Esophagus muscularis mucosa (tissue), 4 donors: ENCODE results near the gene PHACTR1. TPM values are rescaled to one million over a fixed set of nuclear protein-coding genes. Genes with fewer than 3 reads are reported as not detected.

ENCODE experiments used
- DNase-seq: peaks from one replicate; pipeline ENCODE4 v3.0.0-alpha.2; 2017; ENCODE audit errors: extremely low spot score
- H3K27ac ChIP-seq, 4 donors: fragments of 200-600 bp; sonication (generic); replicated peaks in 1 of 4; 1 replicate in 3 of 4; 2 replicates in 1 of 4; pipeline ENCODE4 v1.5.1; 2016 to 2019; ENCODE audit warnings: mild to moderate bottlenecking in 1 of 4
- H3K27me3 ChIP-seq, 4 donors: fragments of 200-600 bp; sonication (generic); one replicate each; pipeline versions ENCODE4 v1.5.1 to v1.6.0; 2016 to 2019
- H3K36me3 ChIP-seq, 4 donors: fragments of 200-600 bp; sonication (generic); one replicate each; pipeline ENCODE4 v1.5.1; 2016 to 2019
- H3K4me1 ChIP-seq, 4 donors: fragments of 200-600 bp; sonication (generic); one replicate each; pipeline ENCODE4 v1.5.1; 2016 to 2019
- H3K4me3 ChIP-seq, 4 donors: fragments of 200-600 bp; sonication (generic); 1 replicate in 2 of 4; 2 replicates in 2 of 4; pipeline ENCODE4 v1.5.1; 2016 to 2019; ENCODE audit warnings: mild to moderate bottlenecking in 4 of 4, moderate library complexity in 1 of 4
- H3K9me3 ChIP-seq, 4 donors: fragments of 200-600 bp; sonication (generic); 1 replicate in 3 of 4; 2 replicates in 1 of 4; pipeline ENCODE4 v1.5.1; 2016 to 2019
- CTCF ChIP-seq, 3 experiments: fragments of 200-600 bp in 2 of 3; fragments of 450-650 bp in 1 of 3; sonication (generic) in 2 of 3; IDR thresholded peaks; one replicate each; pipeline ENCODE4 v1.5.1; 2017 to 2019; ENCODE audit warnings: antibody characterized with exemption in 3 of 3, mild to moderate bottlenecking in 2 of 3, moderate library complexity in 1 of 3
- EP300 ChIP-seq: sonication (generic); formaldehyde crosslinking; IDR thresholded peaks from one replicate; pipeline ENCODE4 v1.6.1; 2017; ENCODE audit warnings: antibody characterized with exemption
- POLR2A ChIP-seq: fragments of 450-650 bp; IDR thresholded peaks from one replicate; pipeline ENCODE4 v1.6.1; 2017; ENCODE audit warnings: antibody characterized with exemption, moderate library complexity, mild to moderate bottlenecking, low read depth
- POLR2AphosphoS5 ChIP-seq, 2 donors: sonication (generic); formaldehyde crosslinking; IDR thresholded peaks; one replicate each; pipeline ENCODE4 v1.6.1; 2017; ENCODE audit warnings: antibody characterized with exemption in 2 of 2
- whole genome bisulfite sequencing: methylation state at CpG from one replicate; pipeline ENCODE4 v1.1.5; 2018; 5-methylcytosine and 5-hydroxymethylcytosine counted together
- intact Hi-C: fragments of 100-400 bp; cut with DNase I; formaldehyde crosslinking; loops from one replicate; pipeline ENCODE4 v1.15.1; 2023
- total RNA-seq, 4 donors: library from RNA; depleted of rRNA; stranded (reverse); fragments of >200 nt; gene quantifications; one replicate each; pipeline versions ENCODE4 v1.1.0 to v1.2.1, GENCODE V29; 2016

Gene PHACTR1
- total RNA-seq, 4 donors from 2014 or later: 0.83 to 4.2 (median 3.1) TPM

GRCh38 chr6:13025893-13026499 is 309.4 kb downstream of the PHACTR1 start:
- Histone ChIP-seq H3K9me3 (no peaks in the 10 kb centered on the region), H3K4me3 (no peak overlapping the region), H3K4me1 (peaks cover 0 to 9% (median 0%) of the 10 kb centered on the region in 4 donors), H3K27ac (no peak overlapping the region), H3K27me3 (no peaks in the 10 kb centered on the region), H3K36me3 (no peaks in the 10 kb centered on the region)
- intact Hi-C loops: no loop called here
- DNase-seq: no peak
- WGBS: 69% methylated on average over 5 of the region's 5 CpGs
- no peak for TF ChIP-seq POLR2A

GRCh38 chr6:13026557-13026956 is 310.0 kb downstream of the PHACTR1 start:
- intact Hi-C loops: no loop called here

GRCh38 chr6:13027207-13027606 is 310.6 kb downstream of the PHACTR1 start:
- Histone ChIP-seq H3K9me3 (no peaks in the 10 kb centered on the region), H3K27ac (no peak overlapping the region), H3K36me3 (no peaks in the 10 kb centered on the region), H3K27me3 (no peaks in the 10 kb centered on the region), H3K4me1 (peaks cover 0 to 9% (median 0%) of the 10 kb centered on the region in 4 donors), H3K4me3 (no peak overlapping the region)
- whole genome bisulfite sequencing: 80% methylated on average over 2 of the region's 2 CpGs
- no peak for TF ChIP-seq POLR2AphosphoS5 (IDR thresholded peaks at IDR 0.05)
- no peak for TF ChIP-seq EP300
- no peak for TF ChIP-seq CTCF (IDR thresholded peaks at IDR 0.05)
- TF ChIP-seq POLR2A: no peak
- no peak for DNase-seq
- intact Hi-C loops: no loop called here

More at GRCh38 chr6:13026557-13026956, 310.0 kb downstream of the PHACTR1 start:
- no peaks in the 10 kb centered on the region for H3K36me3 ChIP-seq
- DNase-seq: no peak
- no peaks in the 10 kb centered on the region for H3K9me3 ChIP-seq
- H3K4me3 ChIP-seq: no peak overlapping the region
- TF ChIP-seq POLR2AphosphoS5 (IDR thresholded peaks at IDR 0.05) (no peak), POLR2A (no peak), EP300 (no peak), CTCF (IDR thresholded peaks at IDR 0.05) (no peak)
- WGBS: 66% methylated on average over 5 of the region's 5 CpGs
- no peaks in the 10 kb centered on the region for H3K27me3 ChIP-seq
- H3K4me1 ChIP-seq: peaks cover 0 to 9% (median 0%) of the 10 kb centered on the region in 4 donors
- no peak overlapping the region for H3K27ac ChIP-seq

- H3K4me1 ChIP-seq: peaks cover 0 to 9% (median 0%) of the 10 kb centered on the region in 4 donors
- TF ChIP-seq EP300 (no peak), CTCF (IDR thresholded peaks at IDR 0.05) (no peak), POLR2A (no peak), POLR2AphosphoS5 (IDR thresholded peaks at IDR 0.05) (no peak)
- no peaks in the 10 kb centered on the region for H3K36me3 ChIP-seq
- H3K27me3 ChIP-seq: no peaks in the 10 kb centered on the region
- no peak overlapping the region for H3K27ac ChIP-seq
- no peak overlapping the region for H3K4me3 ChIP-seq
- DNase-seq: no peak
- intact Hi-C loops: no loop called here
- H3K9me3 ChIP-seq: no peaks in the 10 kb centered on the region
- 51% methylated on average over 3 of the region's 3 CpGs for WGBS
These were observed 313.8 kb downstream of the PHACTR1 start for GRCh38 chr6:13030396-13030795.

GRCh38 chr6:13032566-13032965 is 316.0 kb downstream of the PHACTR1 start:
- TF ChIP-seq EP300: no peak
- TF ChIP-seq CTCF (IDR thresholded peaks at IDR 0.05): no peak
- no peak for TF ChIP-seq POLR2AphosphoS5 (IDR thresholded peaks at IDR 0.05)
- no peak for TF ChIP-seq POLR2A
- no peak for DNase-seq
- Histone ChIP-seq H3K9me3 (no peaks in the 10 kb centered on the region), H3K36me3 (no peaks in the 10 kb centered on the region), H3K4me3 (no peak overlapping the region), H3K27me3 (no peaks in the 10 kb centered on the region), H3K27ac (no peak overlapping the region), H3K4me1 (peaks cover 0 to 3% (median under 1%) of the 10 kb centered on the region in 4 donors)
- 88% methylated on average over 6 of the region's 6 CpGs for WGBS
- intact Hi-C loops: no loop called here
